Glutamatergic neuron (in vitro differentiated cells): ENCODE data around the gene PNPLA2. TPM values are rescaled to one million over a fixed set of nuclear protein-coding genes. Genes with fewer than 3 reads are reported as not detected.

ENCODE experiments used
- DNase-seq: peaks from one replicate; pipeline ENCODE4 v3.0.0; 2022
- H3K27ac Mint-ChIP-seq: one replicate; pipeline ENCODE4 v1.8.0; 2020; ENCODE audit warnings: mild to moderate bottlenecking, mixed read lengths, inconsistent platforms; ENCODE audit not compliant: unreplicated experiment
- H3K27me3 Mint-ChIP-seq: one replicate; pipeline ENCODE4 v1.8.0; 2020; ENCODE audit warnings: mild to moderate bottlenecking, moderate library complexity, mixed read lengths, inconsistent platforms; ENCODE audit not compliant: unreplicated experiment
- H3K36me3 Mint-ChIP-seq: one replicate; pipeline ENCODE4 v1.8.0; 2020; ENCODE audit warnings: mild to moderate bottlenecking, mixed read lengths, inconsistent platforms; ENCODE audit not compliant: unreplicated experiment
- H3K4me1 Mint-ChIP-seq: one replicate; pipeline ENCODE4 v1.8.0; 2020; ENCODE audit warnings: mild to moderate bottlenecking, low read depth, mixed read lengths, inconsistent platforms; ENCODE audit not compliant: unreplicated experiment
- H3K4me3 Mint-ChIP-seq: one replicate; pipeline ENCODE4 v1.8.0; 2020; ENCODE audit warnings: mild to moderate bottlenecking, mixed read lengths, inconsistent platforms; ENCODE audit not compliant: unreplicated experiment
- H3K9me3 Mint-ChIP-seq: one replicate; pipeline ENCODE4 v1.8.0; 2020; ENCODE audit warnings: mild to moderate bottlenecking, moderate library complexity, mixed read lengths, inconsistent platforms; ENCODE audit not compliant: unreplicated experiment
- total RNA-seq: library from RNA; stranded (reverse); fragmentation: NEBNext Ultra II Directional; extraction: Animal tissue kit (Norgen Biotek cat#: 25700); gene quantifications from one replicate; pipeline ENCODE4 v1.2.1, GENCODE V29; 2021; ENCODE audit not compliant: unreplicated experiment
- TF ChIP-seq, protein P1 (sequence below): fragments of 200-600 bp; sonication (generic); IDR thresholded peaks from one replicate; pipeline ENCODE4 v1.5.0; 2021; ENCODE audit not compliant: partially characterized antibody, unreplicated experiment

The PNPLA2 gene
- total RNA-seq, 1 donor from 2014 or later: 32.3 TPM

DNA sequence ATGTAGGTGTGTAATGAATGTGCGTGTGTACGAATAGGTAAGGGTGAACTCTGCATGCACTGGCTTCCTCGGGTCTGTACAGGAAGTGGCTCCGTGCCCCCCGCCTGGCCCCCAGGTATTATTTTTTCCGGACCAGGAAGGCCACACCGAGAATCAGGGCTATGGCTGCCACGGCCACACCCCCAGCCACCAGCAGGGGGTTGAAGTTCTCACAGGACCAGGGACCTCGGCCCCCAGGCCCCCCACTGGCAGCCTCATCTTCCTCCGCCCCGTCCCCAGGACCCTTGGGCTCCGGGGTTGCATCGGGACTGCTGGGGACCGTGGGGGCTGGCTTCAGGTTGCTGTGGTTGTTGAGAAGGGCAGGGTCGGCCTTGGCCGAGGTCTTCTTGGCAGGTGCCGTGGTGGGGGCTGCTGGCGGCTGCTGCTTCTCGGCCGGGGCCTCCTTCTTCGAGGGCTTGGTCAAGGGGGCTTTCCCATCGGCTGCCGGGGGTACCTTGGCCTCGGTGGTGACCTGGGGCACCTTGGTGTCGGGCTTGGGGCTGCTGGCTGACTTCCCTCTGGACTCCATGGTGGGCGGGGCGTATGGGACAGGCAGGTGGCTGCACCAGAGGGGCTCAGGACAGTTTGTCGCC, 30.6 kb upstream of the PNPLA2 start:
- no peaks in the 10 kb centered on the region for H3K27me3 Mint-ChIP-seq
- peaks cover 9% of the 10 kb centered on the region for H3K9me3 Mint-ChIP-seq
- no peaks in the 10 kb centered on the region for H3K36me3 Mint-ChIP-seq
- TF ChIP-seq, protein P1, sequence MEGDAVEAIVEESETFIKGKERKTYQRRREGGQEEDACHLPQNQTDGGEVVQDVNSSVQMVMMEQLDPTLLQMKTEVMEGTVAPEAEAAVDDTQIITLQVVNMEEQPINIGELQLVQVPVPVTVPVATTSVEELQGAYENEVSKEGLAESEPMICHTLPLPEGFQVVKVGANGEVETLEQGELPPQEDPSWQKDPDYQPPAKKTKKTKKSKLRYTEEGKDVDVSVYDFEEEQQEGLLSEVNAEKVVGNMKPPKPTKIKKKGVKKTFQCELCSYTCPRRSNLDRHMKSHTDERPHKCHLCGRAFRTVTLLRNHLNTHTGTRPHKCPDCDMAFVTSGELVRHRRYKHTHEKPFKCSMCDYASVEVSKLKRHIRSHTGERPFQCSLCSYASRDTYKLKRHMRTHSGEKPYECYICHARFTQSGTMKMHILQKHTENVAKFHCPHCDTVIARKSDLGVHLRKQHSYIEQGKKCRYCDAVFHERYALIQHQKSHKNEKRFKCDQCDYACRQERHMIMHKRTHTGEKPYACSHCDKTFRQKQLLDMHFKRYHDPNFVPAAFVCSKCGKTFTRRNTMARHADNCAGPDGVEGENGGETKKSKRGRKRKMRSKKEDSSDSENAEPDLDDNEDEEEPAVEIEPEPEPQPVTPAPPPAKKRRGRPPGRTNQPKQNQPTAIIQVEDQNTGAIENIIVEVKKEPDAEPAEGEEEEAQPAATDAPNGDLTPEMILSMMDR: peak; percentile 27
- peak; percentile 25 for DNase-seq
- H3K4me3 Mint-ChIP-seq: peak overlapping the region; percentile 11
- peaks cover 18% of the 10 kb centered on the region for H3K4me1 Mint-ChIP-seq
- H3K27ac Mint-ChIP-seq: no peak overlapping the region

DNA sequence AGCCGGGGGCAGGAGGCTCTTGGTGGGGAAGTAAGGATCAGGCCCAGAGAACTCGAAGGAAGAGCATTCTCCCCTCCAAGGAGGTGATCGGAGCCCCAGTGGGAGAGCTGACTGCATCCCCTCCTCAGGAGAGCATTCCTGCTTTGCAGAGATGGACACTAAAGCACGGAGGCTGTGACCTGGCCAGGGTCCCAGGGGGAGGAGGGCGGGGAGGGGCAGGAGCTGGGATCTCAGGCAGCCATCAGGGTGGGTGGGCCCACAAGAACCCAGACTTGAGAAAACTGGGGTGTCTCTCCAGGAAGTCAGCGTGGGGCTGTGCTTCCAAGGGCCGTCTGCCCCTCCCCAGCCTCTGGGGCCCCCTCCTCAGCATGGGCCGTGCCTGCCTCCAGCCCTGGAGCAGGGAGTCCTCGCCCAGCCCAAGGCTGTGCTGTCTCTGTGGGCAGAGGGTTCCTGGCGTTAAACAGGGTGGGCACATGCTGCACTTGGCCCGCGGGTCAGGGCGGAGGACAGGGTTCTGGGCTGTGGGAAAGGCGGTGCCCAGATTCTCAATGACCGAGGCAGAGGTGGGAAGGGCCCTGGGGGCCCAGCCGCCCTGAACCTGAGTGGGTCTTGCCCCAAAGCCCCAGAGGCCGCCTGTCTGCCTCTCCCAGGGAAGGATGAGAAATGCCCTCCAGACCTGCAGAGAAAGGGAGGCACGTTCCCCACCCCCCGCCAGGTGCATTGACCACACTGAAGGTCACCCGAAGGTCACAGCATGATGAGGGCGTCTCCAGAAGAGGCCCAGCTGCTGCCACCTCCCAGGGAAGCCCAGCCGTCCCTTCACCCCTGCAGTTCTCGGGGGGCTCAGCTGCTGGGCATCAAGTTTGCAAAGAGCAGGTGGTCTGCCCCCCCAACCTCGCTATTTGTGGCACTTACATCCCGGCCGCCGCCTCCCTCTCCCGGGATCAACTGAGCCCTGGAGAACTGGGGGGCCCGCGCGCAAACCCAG, 29.5 kb upstream of the PNPLA2 start:
- Mint-ChIP-seq H3K36me3 (no peaks in the 10 kb centered on the region), H3K4me1 (peaks cover 17% of the 10 kb centered on the region), H3K9me3 (peaks cover 9% of the 10 kb centered on the region), H3K4me3 (peak overlapping the region; percentile 81), H3K27ac (peak overlapping the region; percentile 62), H3K27me3 (peaks cover 3% of the 10 kb centered on the region)
- TF ChIP-seq, protein P1: no peak
- no peak for DNase-seq

DNA sequence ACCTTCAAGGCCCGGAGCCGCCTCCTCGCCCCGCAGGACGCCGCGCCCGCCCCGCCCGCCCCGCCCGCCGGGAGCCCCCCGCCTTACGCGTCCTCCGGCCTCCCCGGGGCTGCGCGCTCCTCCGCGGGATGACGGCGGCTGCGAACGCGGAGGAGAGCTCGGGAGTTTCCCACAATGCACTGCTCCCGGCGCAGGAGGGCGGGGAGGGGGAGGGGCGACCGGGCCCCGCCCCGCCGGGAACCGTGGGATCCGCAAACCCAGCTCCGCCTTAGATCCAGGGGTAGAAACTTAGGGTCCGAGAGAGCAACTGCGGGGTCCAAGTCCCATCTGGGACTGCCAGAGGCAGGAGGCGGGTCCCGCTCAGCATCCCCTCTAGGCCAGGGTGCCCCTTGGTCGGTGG, 28.8 kb upstream of the PNPLA2 start, which contains the start of gene CEND1:
Gene CEND1 (minus strand): TSS at position 148 of the 400 bp plus-strand sequence. CDS start 1,514 bp downstream, outside the sequence.
- peak; percentile 86 for DNase-seq
- TF ChIP-seq, protein P1: no peak
- peak within 1 kb of the TSS; percentile 81 for H3K4me3 Mint-ChIP-seq

DNA sequence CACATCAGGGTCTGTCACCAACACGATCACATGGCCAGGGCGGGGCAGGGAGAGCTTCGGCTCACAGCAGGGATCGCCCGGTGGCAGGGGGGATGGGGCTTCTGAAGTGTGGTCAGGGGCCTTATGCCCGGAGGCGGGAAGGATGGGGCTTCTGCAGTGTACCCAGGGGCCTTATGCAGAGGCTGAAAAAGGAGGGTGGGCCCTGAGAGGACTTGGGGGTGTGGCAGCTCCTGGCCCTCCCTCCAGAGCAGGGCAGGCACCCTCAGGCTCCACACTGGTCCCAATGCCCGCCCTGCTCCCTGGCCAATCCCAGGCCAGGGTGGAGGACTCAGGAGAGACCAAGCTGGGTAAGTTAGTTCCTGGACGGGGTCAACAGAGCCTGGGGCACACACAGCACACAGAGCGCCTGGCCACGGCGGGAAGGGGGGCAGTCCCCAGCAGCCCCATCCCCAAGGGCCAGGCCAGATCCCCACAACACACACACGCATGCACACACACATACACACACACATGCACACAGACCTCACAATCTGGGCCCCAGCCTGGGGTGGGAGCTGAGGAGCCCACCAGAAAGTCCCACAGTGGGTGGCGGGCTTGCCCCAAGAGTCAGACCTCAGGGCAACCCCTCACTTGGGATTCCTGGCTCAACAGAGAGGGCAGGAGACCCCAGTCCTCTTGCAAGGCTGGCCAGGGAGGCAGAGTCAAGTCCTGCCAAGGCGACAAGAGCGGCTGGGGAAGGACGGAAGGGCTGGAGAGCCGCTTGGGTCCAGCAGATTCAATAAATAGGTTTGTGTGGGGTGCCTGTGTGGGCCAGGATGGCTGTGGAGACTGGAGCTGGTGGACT, 27.8 kb upstream of the PNPLA2 start:
- DNase-seq: peak; percentile 65
- H3K27ac Mint-ChIP-seq: peak overlapping the region; percentile 64
- no peaks in the 10 kb centered on the region for H3K36me3 Mint-ChIP-seq
- peaks cover 6% of the 10 kb centered on the region for H3K9me3 Mint-ChIP-seq
- H3K27me3 Mint-ChIP-seq: peaks cover 3% of the 10 kb centered on the region
- TF ChIP-seq, protein P1: no peak
- H3K4me1 Mint-ChIP-seq: peaks cover 14% of the 10 kb centered on the region
- peak overlapping the region; percentile 65 for H3K4me3 Mint-ChIP-seq

More for the DNA sequence above, 28.8 kb upstream of the PNPLA2 start, which contains the start of gene CEND1:
- Mint-ChIP-seq H3K4me1 (peaks cover 17% of the 10 kb centered on the region), H3K9me3 (peaks cover 9% of the 10 kb centered on the region), H3K27ac (peak within 1 kb of the TSS; percentile 62), H3K27me3 (peaks cover 3% of the 10 kb centered on the region), H3K36me3 (no peaks in the 10 kb centered on the region)
